GM15510 (cell line): ENCODE data around the gene RPS26.

Experiments used
- POLR2A ChIP-seq: IDR thresholded peaks from 3 replicates; pipeline ENCODE4 v1.6.1; 2011; ENCODE audit warnings: borderline replicate concordance; ENCODE audit not compliant: insufficient read length; ENCODE audit errors: extremely low read depth

RPS26 gene

DNA sequence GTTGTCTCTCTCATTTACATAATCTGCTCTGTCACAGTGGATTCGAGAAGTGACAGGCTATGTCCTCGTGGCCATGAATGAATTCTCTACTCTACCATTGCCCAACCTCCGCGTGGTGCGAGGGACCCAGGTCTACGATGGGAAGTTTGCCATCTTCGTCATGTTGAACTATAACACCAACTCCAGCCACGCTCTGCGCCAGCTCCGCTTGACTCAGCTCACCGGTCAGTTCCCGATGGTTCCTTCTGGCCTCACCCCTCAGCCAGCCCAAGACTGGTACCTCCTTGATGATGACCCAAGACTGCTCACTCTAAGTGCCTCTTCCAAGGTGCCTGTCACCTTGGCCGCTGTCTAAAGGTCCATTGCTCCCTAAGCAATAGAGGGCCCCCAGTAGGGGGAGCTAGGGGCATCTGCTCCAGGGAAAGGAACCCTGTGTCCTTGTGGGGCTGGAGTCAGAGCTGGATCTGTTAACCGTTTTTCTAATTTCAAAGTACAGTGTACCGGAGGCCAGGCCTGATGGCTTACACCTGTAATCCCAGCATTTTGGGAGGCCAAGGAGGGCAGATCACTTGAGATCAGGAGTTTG, 43.3 kb downstream of the RPS26 start:
- TF ChIP-seq POLR2A: no peak

DNA sequence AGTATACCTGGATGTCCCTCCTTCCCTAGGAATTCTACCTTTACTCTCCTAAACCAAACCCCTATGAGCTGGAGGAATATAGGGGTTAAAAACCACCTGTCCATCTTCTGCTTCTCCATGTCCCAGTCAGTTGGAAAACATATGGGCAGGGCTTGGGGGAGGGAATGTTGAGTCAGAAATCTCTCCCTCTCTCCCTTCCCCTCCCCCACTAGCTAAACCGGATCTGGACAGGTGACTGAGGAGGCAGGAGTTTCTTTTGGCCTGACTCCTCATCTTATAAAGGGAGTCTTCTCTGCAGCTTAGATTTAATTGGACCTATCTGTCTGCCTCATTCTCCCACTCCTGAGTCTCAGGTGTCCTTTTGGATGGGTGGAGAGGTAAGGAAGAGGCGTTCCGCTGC, 44.4 kb downstream of the RPS26 start:
- no peak for TF ChIP-seq POLR2A

DNA sequence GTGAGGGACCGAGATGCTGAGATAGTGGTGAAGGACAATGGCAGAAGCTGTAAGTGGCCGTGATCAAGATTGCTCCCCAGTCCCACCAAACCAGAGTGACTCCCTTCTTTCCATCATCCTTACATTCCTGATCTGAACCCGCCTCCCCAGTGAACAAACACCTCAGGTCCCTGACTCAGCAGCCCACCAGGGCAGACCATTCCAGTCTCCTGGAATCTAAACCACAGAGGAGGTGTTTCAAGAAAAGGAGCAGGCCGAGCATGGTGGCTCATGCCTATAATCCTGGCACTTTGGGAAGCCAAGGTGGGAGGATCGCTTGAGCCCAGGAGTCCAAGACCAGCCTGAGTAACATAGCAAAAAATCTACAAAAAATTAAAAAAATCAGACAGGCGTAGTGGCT, 44.9 kb downstream of the RPS26 start:
- TF ChIP-seq POLR2A: no peak

DNA sequence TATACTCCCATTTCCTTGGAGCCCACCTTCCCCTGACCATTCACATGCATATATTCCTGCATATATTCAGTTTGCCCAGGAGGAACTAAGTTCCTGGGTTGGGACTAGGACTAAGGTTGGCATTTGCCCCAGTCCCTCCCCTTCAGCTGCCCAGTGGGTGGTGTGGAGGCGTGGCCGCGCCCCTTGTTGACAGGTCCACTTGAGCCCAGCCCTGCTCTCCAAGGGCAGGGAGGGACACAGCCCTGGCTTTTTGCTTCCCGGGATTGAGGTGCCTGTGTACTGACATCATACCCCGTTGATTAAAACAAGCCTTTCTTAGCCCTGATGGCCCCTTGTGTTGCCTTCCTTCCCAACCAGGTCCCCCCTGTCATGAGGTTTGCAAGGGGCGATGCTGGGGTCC, 45.5 kb downstream of the RPS26 start:
- no peak for TF ChIP-seq POLR2A
